GM21619 (cell line): ENCODE results near the gene NFIA.

Experiments used
- ATAC-seq: cut with Tn5 transposase; IDR thresholded peaks from one replicate; pipeline ENCODE4 v1.9.1; 2021; ENCODE audit not compliant: unreplicated experiment

NFIA gene

GRCh38 chr1:61419196-61419595 is 336.8 kb downstream of the NFIA start:
- no peak for ATAC-seq

DNA sequence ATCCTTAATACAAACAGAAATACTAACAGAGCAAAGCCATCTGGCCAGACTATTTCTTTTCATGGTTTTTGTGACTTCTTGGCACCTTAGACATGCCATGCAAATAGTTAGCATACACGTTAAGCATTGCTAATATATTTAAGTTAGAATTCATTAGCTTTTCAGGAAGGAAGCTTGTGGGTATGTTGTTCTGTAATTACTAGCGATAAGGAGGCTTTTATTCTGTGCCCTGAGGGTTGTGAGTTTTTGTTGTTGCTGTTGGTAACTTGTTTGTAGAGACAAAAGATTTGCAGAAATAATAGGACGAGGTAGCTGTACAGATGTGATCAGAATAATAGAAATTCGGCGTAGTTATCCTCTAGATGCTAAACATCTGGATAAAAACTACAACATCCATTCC is 337.3 kb downstream of the NFIA start:
- no peak for ATAC-seq

DNA sequence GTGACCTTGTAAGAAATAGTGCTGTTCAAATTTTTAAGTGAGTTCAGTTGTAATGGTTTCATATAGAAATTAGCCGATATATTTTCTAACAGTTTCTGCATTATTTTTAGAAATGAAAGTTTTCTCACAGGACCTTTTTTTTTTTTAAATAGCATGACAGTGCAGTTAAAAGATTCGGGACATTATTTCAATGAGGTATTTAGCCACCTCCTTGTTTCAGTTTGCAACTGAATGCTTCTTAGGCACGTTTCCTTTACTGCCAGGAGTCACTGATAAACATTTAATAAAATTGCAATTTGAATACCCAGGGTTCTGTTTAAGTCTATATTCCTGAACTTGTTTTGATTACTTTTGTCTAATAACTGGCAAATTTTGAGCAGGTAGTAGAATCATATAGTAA is 337.9 kb downstream of the NFIA start:
- ATAC-seq, result no peak

DNA sequence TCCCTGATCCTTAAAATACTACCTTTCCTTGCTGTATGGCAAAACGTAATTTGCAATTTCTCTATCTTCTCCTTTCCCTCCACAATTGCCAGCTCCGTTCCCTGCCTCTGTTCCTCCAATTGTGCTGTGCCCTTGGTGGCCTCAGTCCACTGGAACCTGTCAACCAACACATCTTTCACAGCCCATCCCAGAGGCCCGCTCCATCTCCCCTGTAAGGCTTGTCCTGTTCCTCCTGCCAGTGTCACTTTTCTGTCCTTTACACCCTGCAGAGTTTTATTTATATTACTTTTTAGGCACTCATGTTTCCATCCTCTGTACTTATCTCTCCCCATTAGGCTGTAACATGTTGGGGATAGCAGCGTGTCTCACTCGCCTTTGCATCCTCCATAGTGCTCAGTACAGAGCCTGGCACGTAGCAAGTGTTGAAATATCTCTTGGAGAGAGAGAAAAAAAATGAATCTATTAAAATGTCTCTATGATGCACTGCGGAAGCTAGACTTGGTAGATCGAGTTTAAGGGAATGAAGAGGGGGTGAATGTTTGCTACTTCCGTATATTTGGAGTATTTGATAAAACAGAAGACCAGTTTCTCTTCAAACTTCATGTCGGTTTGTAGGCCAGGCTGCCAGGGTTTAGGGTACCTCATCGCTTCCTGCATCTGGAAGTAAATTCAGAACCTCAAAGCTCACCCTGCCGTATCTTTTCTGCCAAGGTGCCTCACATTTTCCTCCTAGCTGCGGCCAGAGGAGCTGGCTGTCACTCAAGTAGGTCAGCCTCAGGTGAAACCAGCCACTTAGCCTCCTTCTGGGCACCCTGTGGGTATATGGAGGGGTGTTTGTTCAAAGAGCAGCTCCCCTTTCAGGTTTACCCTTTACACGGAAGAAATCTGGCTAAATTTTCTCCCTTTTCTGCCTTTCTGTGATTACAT is 338.8 kb downstream of the NFIA start:
- no peak for ATAC-seq

DNA sequence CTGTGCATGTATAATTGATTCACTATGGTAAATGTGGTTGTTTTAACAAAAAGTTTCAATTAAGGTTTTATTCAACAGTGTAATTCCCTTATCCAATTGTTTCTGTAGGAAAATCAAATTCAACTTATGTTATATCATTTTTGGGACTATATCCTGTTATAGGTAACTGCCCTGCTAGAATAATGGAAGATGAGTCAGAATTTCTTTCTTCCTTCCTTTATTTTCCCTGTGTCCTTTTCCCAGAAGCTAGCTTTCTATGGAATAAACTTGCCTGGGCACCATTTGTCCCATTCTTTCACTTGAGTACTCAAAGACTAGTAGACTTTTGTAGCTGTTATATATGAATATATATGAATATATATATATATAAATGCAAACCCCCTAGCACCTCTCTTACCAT is 341.3 kb downstream of the NFIA start:
- no peak for ATAC-seq

- no peak for ATAC-seq
Measured at GRCh38 chr1:61424382-61424781, 342.0 kb downstream of the NFIA start.

DNA sequence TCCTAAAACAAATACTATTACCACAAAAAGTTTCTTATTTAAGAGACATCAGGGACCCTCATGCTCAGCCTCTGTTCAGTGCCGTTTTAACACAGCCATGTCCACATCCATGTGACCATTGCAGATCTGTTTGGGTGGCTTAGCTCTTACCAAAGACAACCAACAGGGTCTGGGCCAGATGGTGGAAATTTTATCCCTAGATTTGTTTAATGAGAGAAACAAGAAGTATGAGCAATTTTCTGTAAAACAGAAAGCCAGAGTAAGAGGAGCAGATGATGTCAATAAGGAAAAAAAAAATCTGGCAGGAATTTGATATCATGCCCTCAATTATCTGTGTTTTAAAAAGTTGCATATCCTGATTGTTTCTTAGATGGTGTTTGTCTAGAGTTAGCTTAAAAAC is 342.7 kb downstream of the NFIA start:
- ATAC-seq, result no peak

DNA sequence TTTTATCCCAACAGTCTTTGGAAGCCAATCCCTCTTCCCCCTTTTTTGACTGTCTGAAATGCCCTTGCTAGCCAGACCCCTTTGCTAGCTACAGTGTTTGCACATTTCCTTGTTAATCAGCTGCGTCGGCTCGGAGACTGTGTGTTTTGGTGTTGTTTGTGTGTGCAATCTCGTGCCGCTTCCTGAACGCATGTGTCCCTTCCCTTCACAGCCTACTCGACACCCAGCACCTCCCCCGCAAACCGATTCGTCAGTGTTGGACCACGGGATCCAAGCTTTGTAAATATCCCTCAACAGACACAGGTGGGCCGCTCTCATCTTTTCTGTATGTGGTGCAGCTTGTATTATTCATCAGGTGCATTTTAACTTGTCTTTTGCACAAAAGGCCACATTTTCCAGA is 343.9 kb downstream of the NFIA start:
- no peak for ATAC-seq

DNA sequence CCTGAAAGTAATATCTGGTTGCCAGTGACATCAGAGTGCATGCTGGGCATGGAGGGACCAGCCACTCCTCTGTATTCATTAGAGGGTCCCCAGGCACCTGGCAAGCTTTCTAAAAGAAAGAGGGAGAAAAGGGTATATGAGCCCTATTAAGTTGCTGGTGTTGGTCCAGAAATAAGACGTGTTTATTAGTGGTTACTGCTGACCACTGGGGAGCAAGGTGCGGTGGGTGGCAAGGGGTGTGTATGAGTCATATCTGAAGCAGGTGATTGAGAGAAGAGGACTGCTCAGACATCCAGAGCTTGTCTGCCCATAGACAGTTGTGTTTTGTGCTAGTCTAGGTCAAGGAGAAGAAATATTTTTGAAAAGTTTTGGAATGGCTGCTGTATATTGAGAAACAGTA is 344.5 kb downstream of the NFIA start:
- ATAC-seq, result no peak

DNA sequence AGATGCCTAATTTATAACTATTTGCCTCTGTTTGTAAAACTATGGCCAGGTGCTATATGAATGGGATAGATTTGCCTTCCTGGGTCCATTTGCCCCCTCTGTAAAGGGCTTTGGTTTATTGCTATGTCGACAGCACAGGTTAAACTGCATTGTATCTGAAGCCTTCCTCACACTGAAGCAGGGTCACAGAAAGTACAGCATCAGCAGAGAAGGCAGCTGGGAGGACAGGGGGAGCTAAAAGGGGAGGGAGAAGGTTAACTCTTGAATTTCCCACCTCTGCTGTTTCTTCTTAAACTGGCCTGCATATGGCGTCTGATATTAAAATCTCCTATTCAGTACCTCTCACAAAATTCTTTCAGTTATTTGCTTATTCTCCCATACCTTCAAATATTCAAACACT is 345.1 kb downstream of the NFIA start:
- no peak for ATAC-seq

DNA sequence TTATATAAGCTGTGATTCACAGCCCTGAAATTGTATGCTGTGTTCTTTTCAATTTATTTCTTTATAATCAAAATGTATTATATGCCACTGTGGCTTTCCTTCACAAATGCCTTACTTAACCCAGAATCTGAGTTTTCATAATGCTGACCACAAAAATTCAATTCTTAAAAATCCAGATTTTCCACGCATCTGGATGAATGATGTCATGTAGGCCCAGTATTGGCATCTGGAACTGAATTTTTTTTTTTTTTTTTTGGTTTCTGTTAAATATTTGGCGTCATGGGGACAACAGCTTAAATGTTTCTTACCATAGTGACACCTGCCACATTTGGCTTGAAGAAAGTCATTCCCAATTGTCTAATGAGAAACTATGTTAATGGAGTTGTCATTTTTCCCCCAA is 345.8 kb downstream of the NFIA start:
- no peak for ATAC-seq

DNA sequence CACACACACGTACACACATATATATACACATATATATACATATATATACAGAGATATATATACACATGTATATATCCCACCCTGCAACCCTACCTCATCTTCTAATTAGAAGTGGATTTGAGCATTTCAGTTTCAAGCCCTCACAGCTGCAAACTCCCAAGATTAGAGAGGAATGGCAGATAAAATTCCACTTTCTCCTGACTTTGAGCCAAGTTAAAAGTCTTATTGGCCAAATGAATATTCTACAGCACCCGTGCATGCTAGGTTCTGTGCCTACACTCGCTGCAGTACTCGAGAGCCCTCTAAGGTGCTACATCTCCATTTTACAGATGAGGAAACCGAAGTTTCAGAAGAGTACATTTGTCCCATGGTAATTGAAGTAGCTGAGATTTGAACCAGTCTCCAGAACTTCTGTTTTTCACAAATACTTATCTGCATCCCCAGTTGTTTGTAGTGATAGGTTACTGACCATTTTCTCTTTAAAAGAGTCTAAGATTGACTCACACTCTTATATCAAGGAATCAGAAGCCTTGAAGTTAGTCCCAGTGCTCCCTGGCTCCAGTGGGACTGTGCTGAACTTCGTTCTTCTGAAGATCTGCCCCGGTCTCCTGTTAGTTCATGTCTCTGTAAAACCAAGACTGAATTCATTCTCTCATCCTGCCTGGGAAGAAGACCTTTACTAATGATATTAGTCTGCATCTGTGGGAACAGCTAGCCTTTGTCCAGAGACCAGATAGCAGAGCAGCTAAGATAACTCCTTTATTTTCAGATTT is 350.4 kb downstream of the NFIA start:
- ATAC-seq, result no peak

DNA sequence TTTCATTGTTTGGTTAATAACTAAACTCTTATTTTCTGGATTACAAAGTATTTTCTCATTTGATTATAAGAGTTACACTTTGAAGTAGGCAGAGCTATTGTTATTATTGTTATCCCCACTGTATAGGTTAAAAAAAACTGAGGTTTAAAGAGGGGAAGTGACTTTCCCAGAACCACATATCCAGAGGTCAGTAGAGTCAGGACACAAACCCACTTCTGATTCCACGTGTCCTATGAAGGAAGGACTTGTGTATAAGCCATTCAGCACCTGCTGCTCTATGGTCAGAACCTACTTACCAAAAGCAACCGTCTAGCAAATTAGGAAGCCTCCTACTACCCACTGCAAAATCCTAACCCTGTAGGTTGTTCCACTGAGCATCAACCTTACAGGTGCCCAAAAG is 351.3 kb downstream of the NFIA start:
- no peak for ATAC-seq

- ATAC-seq, result no peak
Measured at GRCh38 chr1:61434276-61434675, 351.9 kb downstream of the NFIA start.

DNA sequence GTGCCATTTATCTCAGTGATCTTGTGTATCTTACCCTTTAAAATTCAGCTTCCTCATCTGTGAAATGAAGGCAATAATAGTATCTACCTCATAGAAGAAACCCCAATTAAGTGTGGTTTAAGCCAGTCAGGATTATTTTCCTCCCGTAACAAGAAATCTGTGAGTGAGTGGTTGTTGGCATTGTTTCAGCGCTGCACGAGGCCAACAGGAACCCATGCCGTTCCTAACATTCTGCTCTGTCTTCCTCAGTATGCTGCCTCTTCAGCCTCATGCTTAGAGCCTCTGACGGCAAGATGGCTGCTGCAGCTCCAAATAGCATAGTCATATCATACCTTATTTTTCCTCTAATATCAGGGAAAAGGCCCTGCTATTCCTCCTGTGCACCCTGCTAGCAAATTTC is 352.9 kb downstream of the NFIA start:
- no peak for ATAC-seq

GRCh38 chr1:61436016-61436415 is 353.7 kb downstream of the NFIA start:
- no peak for ATAC-seq

DNA sequence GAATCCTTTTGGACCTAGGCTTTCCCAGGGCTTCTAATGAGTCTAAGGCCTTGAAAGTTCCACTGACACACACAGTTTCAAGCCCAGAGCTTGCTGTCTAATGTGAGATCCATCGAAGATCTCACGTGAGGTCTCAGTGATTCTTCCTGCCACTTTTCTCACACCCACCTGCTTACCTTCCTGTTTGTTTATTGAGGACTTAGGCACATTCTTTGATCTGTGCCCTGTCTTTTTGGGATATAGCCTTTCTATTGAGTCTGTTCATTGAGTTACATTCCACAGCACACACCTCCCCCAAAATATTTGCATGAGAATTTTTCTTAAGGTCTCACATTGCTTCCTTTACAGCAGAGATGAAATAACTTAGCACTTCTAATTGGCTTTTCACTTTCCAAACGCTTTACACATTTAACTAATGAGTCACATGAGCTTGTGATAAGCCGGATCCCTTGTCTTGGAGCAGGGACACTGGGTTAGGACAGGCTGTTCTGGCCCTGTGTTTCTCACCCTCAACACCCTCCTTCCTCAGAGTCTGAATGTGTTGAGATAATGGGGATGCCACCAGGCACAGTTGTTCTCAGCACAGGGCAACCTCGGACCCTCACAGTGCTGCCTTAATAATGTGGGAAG is 354.2 kb downstream of the NFIA start:
- no peak for ATAC-seq

DNA sequence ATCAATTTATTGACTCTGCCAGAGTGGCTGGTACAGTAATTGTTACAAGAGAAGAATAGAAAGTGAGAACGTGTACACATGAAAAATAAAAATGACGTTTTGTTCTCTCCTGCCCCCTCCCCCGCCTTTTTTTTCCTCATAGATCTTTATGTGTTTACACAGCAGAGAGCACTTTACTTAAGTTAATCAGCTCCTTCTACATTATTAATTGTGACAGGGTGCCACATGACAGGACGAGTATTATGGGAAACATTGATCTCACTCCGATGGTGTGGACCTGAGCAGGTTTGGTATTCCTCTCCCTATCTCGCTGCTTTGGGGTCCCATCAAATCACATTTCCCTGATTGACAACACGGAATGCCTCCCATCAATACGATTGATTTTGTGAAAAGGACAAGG is 356.9 kb downstream of the NFIA start:
- no peak for ATAC-seq

DNA sequence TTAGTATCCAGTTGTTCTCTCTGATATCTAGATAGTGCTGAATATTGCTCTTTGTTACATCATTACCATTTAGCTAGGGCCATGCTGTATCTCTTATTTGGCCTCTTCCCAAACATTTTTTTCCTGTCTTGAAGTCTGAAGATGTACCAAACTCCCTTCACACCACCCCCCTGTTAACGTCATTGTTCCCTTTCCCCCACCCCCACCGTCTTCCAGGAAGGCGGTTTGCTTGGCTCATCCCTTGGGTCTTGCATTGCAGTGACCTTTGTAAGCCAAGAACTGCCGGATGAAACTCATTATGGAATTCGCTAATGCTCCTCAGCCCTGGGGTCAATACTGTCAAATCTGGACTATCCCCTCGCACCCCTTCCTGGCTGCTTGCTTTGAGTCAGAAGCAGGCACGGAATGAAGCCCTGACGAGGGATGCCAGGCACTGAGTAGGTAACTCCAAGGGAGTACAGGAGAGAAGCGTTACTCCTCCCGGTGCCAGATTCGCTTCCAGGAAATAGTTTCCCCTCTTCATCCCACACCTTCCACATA is 359.4 kb downstream of the NFIA start:
- no peak for ATAC-seq

GRCh38 chr1:61442544-61442943 is 360.2 kb downstream of the NFIA start:
- no peak for ATAC-seq

GRCh38 chr1:61444288-61444687 is 361.9 kb downstream of the NFIA start:
- no peak for ATAC-seq
